Astrocyte (in vitro differentiated cells and primary cell): ENCODE results near the gene DNAJC6. TPM values are rescaled to one million over a fixed set of nuclear protein-coding genes. Genes with fewer than 3 reads are reported as not detected.
"Not testable (repeated sequence)": the region's sequence is repeated elsewhere in the genome, so short reads cannot be mapped to it uniquely, and the experiment has no call there.

Experiments used
- DNase-seq: peaks from one replicate; pipeline ENCODE4 v3.0.0-alpha.2; 2010; ENCODE audit warnings: low read depth
- FAIRE-seq: peaks from 2 replicates; lab custom pipeline; 2011; peaks lifted over from hg19 to GRCh38; lab: Jason Lieb, UNC
- H2AFZ ChIP-seq: 2 replicates; pipeline ENCODE4 v1.6.0; 2012; ENCODE audit warnings: low read depth, low read length, inconsistent platforms
- H3K27ac ChIP-seq: 2 replicates; pipeline ENCODE4 v1.5.1; 2011; ENCODE audit warnings: low read depth, low read length, inconsistent platforms
- H3K27me3 ChIP-seq: 2 replicates; pipeline ENCODE4 v1.6.0; 2011; ENCODE audit warnings: low read length, inconsistent platforms; ENCODE audit not compliant: insufficient read depth
- H3K36me3 ChIP-seq: 2 replicates; pipeline ENCODE4 v1.5.1; 2011; ENCODE audit warnings: low read length, inconsistent platforms; ENCODE audit not compliant: insufficient read depth
- H3K4me1 ChIP-seq: 2 replicates; pipeline ENCODE4 v1.5.1; 2011; ENCODE audit warnings: low read length, inconsistent platforms; ENCODE audit not compliant: insufficient read depth
- H3K4me2 ChIP-seq: 2 replicates; pipeline ENCODE4 v1.6.0; 2012; ENCODE audit warnings: low read length, inconsistent platforms
- H3K4me3 ChIP-seq: 2 replicates; pipeline ENCODE4 v1.5.1; 2011; ENCODE audit warnings: low read depth, mild to moderate bottlenecking, low read length, inconsistent platforms; ENCODE audit not compliant: insufficient read depth
- H3K79me2 ChIP-seq: 2 replicates; pipeline ENCODE4 v1.6.0; 2012; ENCODE audit warnings: mild to moderate bottlenecking, low read length, inconsistent platforms; ENCODE audit not compliant: insufficient read depth
- H3K9ac ChIP-seq: 2 replicates; pipeline ENCODE4 v1.6.0; 2012; ENCODE audit warnings: mild to moderate bottlenecking, low read length, inconsistent platforms
- H3K9me3 ChIP-seq: 2 replicates; pipeline ENCODE4 v1.5.1; 2012; ENCODE audit warnings: low read depth, mild to moderate bottlenecking, low read length, inconsistent platforms; ENCODE audit not compliant: insufficient read depth
- H4K20me1 ChIP-seq: 2 replicates; pipeline ENCODE4 v1.6.0; 2012; ENCODE audit warnings: low read length, inconsistent platforms; ENCODE audit not compliant: insufficient read depth
- H3K27ac Mint-ChIP-seq: one replicate; pipeline ENCODE4 v1.8.0; 2021; ENCODE audit warnings: mild to moderate bottlenecking, mixed read lengths; ENCODE audit not compliant: unreplicated experiment
- H3K27me3 Mint-ChIP-seq: one replicate; pipeline ENCODE4 v1.8.0; 2021; ENCODE audit warnings: low read depth, mixed read lengths; ENCODE audit not compliant: unreplicated experiment
- H3K36me3 Mint-ChIP-seq: one replicate; pipeline ENCODE4 v1.8.0; 2021; ENCODE audit warnings: low read depth, mixed read lengths; ENCODE audit not compliant: unreplicated experiment
- H3K4me1 Mint-ChIP-seq: one replicate; pipeline ENCODE4 v1.8.0; 2021; ENCODE audit warnings: low read depth, mixed read lengths; ENCODE audit not compliant: unreplicated experiment
- H3K4me3 Mint-ChIP-seq: one replicate; pipeline ENCODE4 v1.8.0; 2021; ENCODE audit warnings: mild to moderate bottlenecking, moderate library complexity, mixed read lengths; ENCODE audit not compliant: unreplicated experiment
- H3K9me3 Mint-ChIP-seq: one replicate; pipeline ENCODE4 v1.8.0; 2021; ENCODE audit warnings: mild to moderate bottlenecking, mixed read lengths; ENCODE audit not compliant: unreplicated experiment
- CTCF ChIP-seq: IDR thresholded peaks from 2 replicates; pipeline ENCODE4 v1.5.1; 2011; ENCODE audit warnings: low read depth, mild to moderate bottlenecking, inconsistent platforms, low read length, moderate library complexity; ENCODE audit not compliant: insufficient read depth
- EZH2 ChIP-seq: IDR thresholded peaks from 2 replicates; pipeline ENCODE4 v1.6.1; 2012; ENCODE audit warnings: mild to moderate bottlenecking, low read length, inconsistent platforms; ENCODE audit not compliant: insufficient read depth
- total RNA-seq: library from RNA; stranded (reverse); gene quantifications from 2 replicates; pipeline ENCODE4 v1.2.1, GENCODE V29; 2021

The DNAJC6 gene
- total RNA-seq, 1 donor from 2014 or later: 8.9 TPM

GRCh38 chr1:65449214-65449823 is 140.0 kb downstream of the DNAJC6 start:
- no peaks in the 10 kb centered on the region for H3K9me3 Mint-ChIP-seq
- no peak for DNase-seq
- H3K4me3 Mint-ChIP-seq: no peak overlapping the region
- Histone ChIP-seq H3K36me3 (no peaks in the 10 kb centered on the region), H2AFZ (no peak overlapping the region), H3K27ac (no peak overlapping the region), H3K4me3 (no peak overlapping the region), H3K4me1 (no peaks in the 10 kb centered on the region), H3K4me2 (no peak overlapping the region), H3K79me2 (no peaks in the 10 kb centered on the region), H4K20me1 (no peaks in the 10 kb centered on the region), H3K9ac (no peak overlapping the region), H3K27me3 (no peaks in the 10 kb centered on the region), H3K9me3 (no peaks in the 10 kb centered on the region)
- no peaks in the 10 kb centered on the region for H3K36me3 Mint-ChIP-seq
- FAIRE-seq: no peak
- TF ChIP-seq EZH2 (no peak), CTCF (no peak)
- no peaks in the 10 kb centered on the region for H3K4me1 Mint-ChIP-seq
- no peak overlapping the region for H3K27ac Mint-ChIP-seq
- no peaks in the 10 kb centered on the region for H3K27me3 Mint-ChIP-seq

DNA sequence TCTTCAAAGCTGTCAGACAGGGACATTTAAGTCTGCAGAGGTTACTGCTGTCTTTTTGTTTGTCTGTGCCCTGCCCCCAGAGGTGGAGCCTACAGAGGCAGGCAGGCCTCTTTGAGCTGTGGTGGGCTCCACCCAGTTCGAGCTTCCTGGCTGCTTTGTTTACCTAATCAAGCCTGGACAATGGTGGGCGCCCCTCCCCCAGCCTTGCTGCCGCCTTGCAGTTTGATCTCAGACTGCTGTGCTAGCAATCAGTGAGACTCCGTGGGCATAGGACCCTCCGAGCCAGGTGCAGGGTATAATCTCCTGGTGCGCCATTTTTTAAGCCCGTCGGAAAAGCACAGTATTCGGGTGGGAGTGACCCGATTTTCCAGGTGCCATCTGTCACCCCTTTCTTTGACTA is 146.3 kb downstream of the DNAJC6 start:
- FAIRE-seq, H3K79me2 ChIP-seq, H3K4me1 Mint-ChIP-seq, H2AFZ ChIP-seq, H3K9me3 Mint-ChIP-seq, H3K4me3 Mint-ChIP-seq, H3K4me2 ChIP-seq, H3K36me3 ChIP-seq, H4K20me1 ChIP-seq, H3K27ac ChIP-seq, H3K27me3 ChIP-seq, H3K27me3 Mint-ChIP-seq, H3K4me3 ChIP-seq, H3K4me1 ChIP-seq, DNase-seq, H3K9ac ChIP-seq, H3K36me3 Mint-ChIP-seq, H3K9me3 ChIP-seq, H3K27ac Mint-ChIP-seq: not testable (repeated sequence)

GRCh38 chr1:65456481-65456880 is 147.1 kb downstream of the DNAJC6 start:
- Mint-ChIP-seq H3K27ac (no peak overlapping the region), H3K4me3 (no peak overlapping the region)

More at GRCh38 chr1:65456481-65456880, 147.1 kb downstream of the DNAJC6 start:
- H4K20me1 ChIP-seq: no peaks in the 10 kb centered on the region
- no peak overlapping the region for H2AFZ ChIP-seq
- H3K4me1 Mint-ChIP-seq: no peaks in the 10 kb centered on the region
- H3K36me3 ChIP-seq: no peaks in the 10 kb centered on the region
- no peaks in the 10 kb centered on the region for H3K79me2 ChIP-seq
- no peaks in the 10 kb centered on the region for H3K36me3 Mint-ChIP-seq
- no peaks in the 10 kb centered on the region for H3K4me1 ChIP-seq
- H3K9ac ChIP-seq: no peak overlapping the region
- DNase-seq (no peak), FAIRE-seq (no peak)
- H3K27me3 Mint-ChIP-seq: no peaks in the 10 kb centered on the region
- no peak overlapping the region for H3K27ac ChIP-seq
- no peaks in the 10 kb centered on the region for H3K27me3 ChIP-seq
- no peak overlapping the region for H3K4me3 ChIP-seq
- no peaks in the 10 kb centered on the region for H3K9me3 ChIP-seq
- H3K4me2 ChIP-seq: no peak overlapping the region
- TF ChIP-seq EZH2: no peak
- TF ChIP-seq CTCF: no peak
- peaks cover 7% of the 10 kb centered on the region for H3K9me3 Mint-ChIP-seq
